Activated CD8-positive, alpha-beta memory T cell treated with anti-CD3 and anti-CD28 coated beads, Interleukin-2, amount 50 U/mL, for 24 hours (primary cell): ENCODE data around the gene EPHA10.

Experiments
- DNase-seq: peaks from one replicate; pipeline ENCODE4 v3.0.0-alpha.2; 2020; ENCODE audit errors: extremely low read depth

Gene EPHA10

DNA sequence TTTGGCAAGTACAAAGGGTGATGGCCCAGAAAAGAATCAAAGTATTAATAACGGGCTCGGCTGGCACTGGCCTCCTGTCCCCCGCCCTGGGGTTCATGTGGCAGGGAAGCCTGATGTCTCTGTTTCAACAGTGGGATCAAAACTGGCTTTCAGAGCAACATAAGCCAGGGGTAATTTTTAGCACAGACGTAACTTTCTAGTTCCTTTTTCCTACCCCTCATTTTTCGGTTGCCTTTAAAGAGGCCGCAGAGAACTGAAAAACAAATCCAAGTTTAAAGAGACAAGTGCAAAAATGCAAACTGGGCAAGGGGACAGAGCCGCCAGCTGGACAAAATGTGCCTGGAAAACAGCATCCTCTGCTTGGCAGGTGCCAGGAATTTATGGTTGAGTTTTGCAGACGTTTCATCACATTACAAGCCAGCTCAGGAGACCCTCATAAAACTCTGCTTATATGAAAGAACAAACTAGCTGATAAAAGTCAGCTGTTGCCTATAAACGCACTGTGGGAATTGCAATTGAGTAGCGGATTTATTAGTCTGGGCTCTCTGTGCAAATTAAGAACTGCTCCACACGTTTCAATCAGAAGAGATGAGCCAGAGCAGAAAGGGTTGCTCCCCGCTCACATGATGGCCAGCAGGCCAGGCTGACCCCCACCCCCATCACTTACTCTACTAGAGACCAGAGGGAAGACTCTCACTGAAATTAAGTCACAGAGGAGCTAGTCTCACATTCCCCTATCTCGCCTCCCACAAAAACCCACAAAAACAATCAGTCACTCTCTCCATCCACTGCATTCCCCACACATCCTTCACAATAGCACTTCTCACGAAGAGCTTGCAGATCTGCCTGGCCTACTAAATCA is 88.4 kb downstream of the EPHA10 start:
- DNase-seq, result no peak

GRCh38 chr1:37673920-37674319 is 91.0 kb downstream of the EPHA10 start:
- DNase-seq, result no peak

GRCh38 chr1:37672136-37672870 is 92.6 kb downstream of the EPHA10 start:
- DNase-seq, result no peak

DNA sequence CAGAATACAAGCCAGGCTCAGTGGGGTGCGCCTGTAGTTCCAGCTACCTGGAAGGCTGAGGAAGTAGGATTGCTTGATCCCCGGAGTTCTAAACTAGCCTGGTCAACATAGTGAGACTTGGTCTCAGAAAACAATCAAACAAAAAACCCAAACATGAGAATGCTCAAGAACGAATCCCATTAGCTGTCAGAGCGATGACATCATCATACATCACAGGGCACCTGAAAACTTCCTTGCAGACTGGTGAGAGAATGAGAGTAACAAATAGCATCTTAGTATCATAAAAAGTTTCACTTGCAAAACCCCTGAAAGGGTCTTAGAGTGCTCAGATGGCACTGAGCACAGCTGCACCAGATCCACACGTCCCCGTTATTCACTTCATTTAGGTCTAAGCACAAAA is 93.7 kb downstream of the EPHA10 start:
- DNase-seq, result no peak

- DNase-seq, result no peak
Observed at GRCh38 chr1:37670133-37670532, 94.8 kb downstream of the EPHA10 start.

GRCh38 chr1:37667023-37667671 is 97.8 kb downstream of the EPHA10 start:
- no peak for DNase-seq

DNA sequence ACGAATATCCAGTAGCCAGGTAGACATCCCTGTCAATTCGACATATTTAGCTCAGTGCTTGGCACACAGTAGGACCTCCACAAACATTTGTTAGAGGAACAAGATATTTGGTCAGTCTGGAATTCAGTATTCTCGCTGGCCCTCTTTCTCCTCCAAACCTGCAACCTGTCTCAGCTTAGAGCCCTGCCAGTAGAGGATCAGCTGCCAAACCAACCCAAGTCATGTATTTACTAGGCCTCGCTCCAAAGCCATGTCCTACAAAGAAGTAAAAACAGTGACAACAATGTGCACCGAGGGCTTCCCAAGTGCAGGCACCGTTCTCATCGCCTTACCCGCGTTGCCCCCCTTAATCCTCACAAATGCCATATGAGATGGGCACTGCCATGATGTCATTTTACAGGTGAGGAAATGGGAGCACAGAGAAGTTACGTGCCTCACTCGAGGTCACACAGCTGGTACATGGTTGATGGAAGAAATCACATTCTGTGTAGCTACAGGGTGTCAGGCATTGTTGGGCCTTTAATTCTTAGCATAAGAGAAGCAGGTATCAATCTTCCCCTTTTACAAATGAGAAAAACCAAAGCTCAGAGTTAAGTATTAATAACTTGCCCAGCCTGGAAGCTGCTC is 98.6 kb downstream of the EPHA10 start:
- DNase-seq, result no peak
